Measurements from ENCODE around the gene ATF2. TPM values are rescaled to one million over a fixed set of nuclear protein-coding genes. Genes with fewer than 3 reads are reported as not detected.

The ATF2 gene
- total and polyA plus RNA-seq, 2 donors (not counting 1 experiment from before 2014, with no cell fraction given) = 52.7 to 64.5 TPM

DNA sequence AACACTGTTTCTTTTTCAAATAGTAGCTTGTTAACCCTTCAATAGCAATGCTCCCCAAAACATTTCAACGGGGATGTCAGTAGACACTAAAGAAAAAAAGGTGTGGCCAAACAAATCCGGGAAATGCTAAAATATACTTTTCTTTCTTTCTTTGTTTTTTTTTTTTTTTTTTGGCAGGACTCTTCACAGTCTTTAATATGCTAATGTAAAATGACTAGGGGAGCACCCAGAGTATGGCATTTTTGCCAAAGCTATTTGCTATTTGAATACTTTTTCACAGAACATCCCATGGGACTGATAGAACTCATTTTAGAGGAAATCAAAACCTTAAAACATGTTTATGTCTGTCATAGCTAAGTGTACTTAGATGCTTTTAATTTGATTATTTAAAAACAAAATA, 32.1 kb downstream of the ATF2 start:
- no peak for TF ChIP-seq EZH2 (IDR thresholded peaks at IDR 0.05; ENCODE audit: low read length, missing control alignments)
- TF ChIP-seq, protein P1, sequence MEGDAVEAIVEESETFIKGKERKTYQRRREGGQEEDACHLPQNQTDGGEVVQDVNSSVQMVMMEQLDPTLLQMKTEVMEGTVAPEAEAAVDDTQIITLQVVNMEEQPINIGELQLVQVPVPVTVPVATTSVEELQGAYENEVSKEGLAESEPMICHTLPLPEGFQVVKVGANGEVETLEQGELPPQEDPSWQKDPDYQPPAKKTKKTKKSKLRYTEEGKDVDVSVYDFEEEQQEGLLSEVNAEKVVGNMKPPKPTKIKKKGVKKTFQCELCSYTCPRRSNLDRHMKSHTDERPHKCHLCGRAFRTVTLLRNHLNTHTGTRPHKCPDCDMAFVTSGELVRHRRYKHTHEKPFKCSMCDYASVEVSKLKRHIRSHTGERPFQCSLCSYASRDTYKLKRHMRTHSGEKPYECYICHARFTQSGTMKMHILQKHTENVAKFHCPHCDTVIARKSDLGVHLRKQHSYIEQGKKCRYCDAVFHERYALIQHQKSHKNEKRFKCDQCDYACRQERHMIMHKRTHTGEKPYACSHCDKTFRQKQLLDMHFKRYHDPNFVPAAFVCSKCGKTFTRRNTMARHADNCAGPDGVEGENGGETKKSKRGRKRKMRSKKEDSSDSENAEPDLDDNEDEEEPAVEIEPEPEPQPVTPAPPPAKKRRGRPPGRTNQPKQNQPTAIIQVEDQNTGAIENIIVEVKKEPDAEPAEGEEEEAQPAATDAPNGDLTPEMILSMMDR (conservative IDR thresholded peaks at IDR 0.05 in 1 of 2, IDR thresholded peaks at IDR 0.05 in 1 of 2; ENCODE audit: low read depth in 1 of 2, low read length in 2 of 2) = no peak
- no peak overlapping the region for H3K27ac ChIP-seq (ENCODE audit: insufficient read depth, low read length)
- no peak overlapping the region for H3K4me2 ChIP-seq (ENCODE audit: extremely low read depth, insufficient read depth, low read length)
- no peak overlapping the region for H3K9ac ChIP-seq (ENCODE audit: insufficient read depth, low read length)
- H3K4me3 ChIP-seq (replicated peaks in 1 of 4; ENCODE audit: control extremely low read depth in 1 of 4, insufficient read depth in 1 of 4, low read depth in 3 of 4, low read length in 4 of 4) = no peak overlapping the region
- peaks cover 8% of the 10 kb centered on the region for H3K79me2 ChIP-seq (ENCODE audit: control insufficient read depth, insufficient read depth, low read length)
- no peak for DNase-seq (ENCODE audit: low read depth in 2 of 2)
- no peak overlapping the region for H2AFZ ChIP-seq (ENCODE audit: low read length)
- no peaks in the 10 kb centered on the region for H3K27me3 ChIP-seq (ENCODE audit: control insufficient read depth, insufficient read depth, low read length)
- H3K36me3 ChIP-seq (ENCODE audit: control insufficient read depth, insufficient read depth, low read length) = no peaks in the 10 kb centered on the region
- no peaks in the 10 kb centered on the region for H3K4me1 ChIP-seq (ENCODE audit: control insufficient read depth, extremely low read depth, insufficient read depth, low read length)
- H4K20me1 ChIP-seq (ENCODE audit: control insufficient read depth, extremely low read depth, insufficient read depth, low read length) = no peaks in the 10 kb centered on the region
- no peaks in the 10 kb centered on the region for H3K9me3 ChIP-seq (ENCODE audit: control insufficient read depth, insufficient read depth, low read depth, low read length)

DNA sequence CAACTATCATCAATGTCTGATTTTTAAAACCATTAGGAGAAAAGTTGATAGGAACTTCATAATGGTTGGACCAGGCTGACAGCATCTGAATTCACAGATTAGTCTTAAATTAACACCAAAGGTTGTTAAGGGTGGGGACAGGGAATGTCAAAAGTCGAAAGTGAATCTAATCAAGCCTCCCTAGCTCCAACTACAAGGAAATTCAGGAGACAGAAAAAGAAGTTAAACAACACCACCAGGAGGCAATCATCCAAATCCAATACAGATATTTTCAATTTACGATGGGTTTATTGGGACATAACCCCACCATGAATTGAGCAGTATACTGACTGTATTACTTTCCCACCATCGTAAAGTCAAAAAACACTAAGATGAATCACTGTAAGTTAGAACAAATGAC, 32.8 kb downstream of the ATF2 start:
- H3K9ac ChIP-seq (ENCODE audit: insufficient read depth, low read length) = no peak overlapping the region
- H3K4me3 ChIP-seq (replicated peaks in 1 of 4; ENCODE audit: control extremely low read depth in 1 of 4, insufficient read depth in 1 of 4, low read depth in 3 of 4, low read length in 4 of 4) = no peak overlapping the region
- DNase-seq (ENCODE audit: low read depth in 2 of 2) = no peak
- H3K4me2 ChIP-seq (ENCODE audit: extremely low read depth, insufficient read depth, low read length) = no peak overlapping the region
- H3K79me2 ChIP-seq (ENCODE audit: control insufficient read depth, insufficient read depth, low read length) = peaks cover 5% of the 10 kb centered on the region
- H3K9me3 ChIP-seq (ENCODE audit: control insufficient read depth, insufficient read depth, low read depth, low read length) = no peaks in the 10 kb centered on the region
- H3K27me3 ChIP-seq (ENCODE audit: control insufficient read depth, insufficient read depth, low read length) = no peaks in the 10 kb centered on the region
- H3K36me3 ChIP-seq (ENCODE audit: control insufficient read depth, insufficient read depth, low read length) = no peaks in the 10 kb centered on the region
- H4K20me1 ChIP-seq (ENCODE audit: control insufficient read depth, extremely low read depth, insufficient read depth, low read length) = no peaks in the 10 kb centered on the region
- H2AFZ ChIP-seq (ENCODE audit: low read length) = no peak overlapping the region
- H3K27ac ChIP-seq (ENCODE audit: insufficient read depth, low read length) = no peak overlapping the region
- TF ChIP-seq, protein P1 (conservative IDR thresholded peaks at IDR 0.05 in 1 of 2, IDR thresholded peaks at IDR 0.05 in 1 of 2; ENCODE audit: low read depth in 1 of 2, low read length in 2 of 2) = no peak
- no peak for TF ChIP-seq EZH2 (IDR thresholded peaks at IDR 0.05; ENCODE audit: low read length, missing control alignments)
- H3K4me1 ChIP-seq (ENCODE audit: control insufficient read depth, extremely low read depth, insufficient read depth, low read length) = no peaks in the 10 kb centered on the region

DNA sequence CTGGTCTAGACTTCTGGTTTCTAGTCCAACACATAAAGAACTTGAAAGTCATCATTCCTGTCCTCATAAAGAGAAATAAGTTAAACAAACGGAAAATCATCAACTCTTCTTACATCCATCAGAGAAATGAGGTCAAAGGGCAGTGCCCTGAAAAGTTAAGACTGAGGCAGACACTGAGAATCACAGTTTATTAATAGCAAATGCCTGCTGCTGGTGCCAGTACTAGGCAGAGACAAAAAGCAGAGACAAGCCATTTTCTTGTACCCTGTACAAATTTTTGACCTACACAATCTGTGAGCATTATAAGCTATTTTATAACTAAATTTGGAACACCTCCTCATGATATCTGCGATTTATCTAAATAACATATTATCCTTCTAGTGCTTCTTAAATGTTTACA, 36.8 kb downstream of the ATF2 start:
- Histone ChIP-seq H3K36me3 (ENCODE audit: control insufficient read depth, insufficient read depth, low read length) (peaks cover 2% of the 10 kb centered on the region), H3K79me2 (ENCODE audit: control insufficient read depth, insufficient read depth, low read length) (no peaks in the 10 kb centered on the region), H3K9ac (ENCODE audit: insufficient read depth, low read length) (no peak overlapping the region)

More for the DNA sequence above, 36.8 kb downstream of the ATF2 start:
- Histone ChIP-seq H3K9me3 (ENCODE audit: control insufficient read depth, insufficient read depth, low read depth, low read length) (no peaks in the 10 kb centered on the region), H3K4me2 (ENCODE audit: extremely low read depth, insufficient read depth, low read length) (no peak overlapping the region), H2AFZ (ENCODE audit: low read length) (no peak overlapping the region), H3K4me3 (replicated peaks in 1 of 4; ENCODE audit: control extremely low read depth in 1 of 4, insufficient read depth in 1 of 4, low read depth in 3 of 4, low read length in 4 of 4) (no peak overlapping the region), H3K27me3 (ENCODE audit: control insufficient read depth, insufficient read depth, low read length) (no peaks in the 10 kb centered on the region), H3K27ac (ENCODE audit: insufficient read depth, low read length) (no peak overlapping the region), H3K4me1 (ENCODE audit: control insufficient read depth, extremely low read depth, insufficient read depth, low read length) (no peaks in the 10 kb centered on the region), H4K20me1 (ENCODE audit: control insufficient read depth, extremely low read depth, insufficient read depth, low read length) (no peaks in the 10 kb centered on the region)
- TF ChIP-seq, protein P1 (conservative IDR thresholded peaks at IDR 0.05 in 1 of 2, IDR thresholded peaks at IDR 0.05 in 1 of 2; ENCODE audit: low read depth in 1 of 2, low read length in 2 of 2) = no peak
- TF ChIP-seq EZH2 (IDR thresholded peaks at IDR 0.05; ENCODE audit: low read length, missing control alignments) = no peak
- DNase-seq (ENCODE audit: low read depth in 2 of 2) = no peak
